Chondrocyte (in vitro differentiated cells): ENCODE measurements around the gene RPUSD4. TPM values are rescaled to one million over a fixed set of nuclear protein-coding genes. Genes with fewer than 3 reads are reported as not detected.
A peak's percentile ranks its signal among the peaks of the same experiment; 100 is the strongest.

Source experiments
- DNase-seq: peaks from one replicate; pipeline ENCODE4 v3.0.0; 2021; ENCODE audit warnings: mixed read lengths, low spot score
- H3K27ac Mint-ChIP-seq: one replicate; pipeline ENCODE4 v1.8.0; 2021; ENCODE audit warnings: mild to moderate bottlenecking, moderate library complexity, mixed read lengths; ENCODE audit not compliant: unreplicated experiment
- H3K27me3 Mint-ChIP-seq: 2 replicates; pipeline ENCODE4 v1.8.0; 2021; ENCODE audit warnings: low read depth, mixed read lengths
- H3K36me3 Mint-ChIP-seq: 2 replicates; pipeline ENCODE4 v1.8.0; 2021; ENCODE audit warnings: low read depth, mixed read lengths
- H3K4me1 Mint-ChIP-seq: 2 replicates; pipeline ENCODE4 v1.8.0; 2021; ENCODE audit warnings: low read depth, mild to moderate bottlenecking, mixed read lengths
- H3K4me3 Mint-ChIP-seq: one replicate; pipeline ENCODE4 v1.8.0; 2021; ENCODE audit warnings: mild to moderate bottlenecking, moderate library complexity, mixed read lengths; ENCODE audit not compliant: unreplicated experiment
- H3K9me3 Mint-ChIP-seq: 2 replicates; pipeline ENCODE4 v1.8.0; 2021; ENCODE audit warnings: low read depth, mixed read lengths
- total RNA-seq: library from RNA; stranded (reverse); gene quantifications from 3 replicates; pipeline ENCODE4 v1.2.1, GENCODE V29; 2021
- TF ChIP-seq, protein P1 (sequence below): fragments of 200-600 bp; sonication (generic); IDR thresholded peaks from 2 replicates; pipeline ENCODE4 v1.5.0; 2021; ENCODE audit warnings: antibody characterized with exemption, mild to moderate bottlenecking, moderate library complexity

Gene RPUSD4
- total RNA-seq, 1 donor from 2014 or later: 16.2 TPM

DNA sequence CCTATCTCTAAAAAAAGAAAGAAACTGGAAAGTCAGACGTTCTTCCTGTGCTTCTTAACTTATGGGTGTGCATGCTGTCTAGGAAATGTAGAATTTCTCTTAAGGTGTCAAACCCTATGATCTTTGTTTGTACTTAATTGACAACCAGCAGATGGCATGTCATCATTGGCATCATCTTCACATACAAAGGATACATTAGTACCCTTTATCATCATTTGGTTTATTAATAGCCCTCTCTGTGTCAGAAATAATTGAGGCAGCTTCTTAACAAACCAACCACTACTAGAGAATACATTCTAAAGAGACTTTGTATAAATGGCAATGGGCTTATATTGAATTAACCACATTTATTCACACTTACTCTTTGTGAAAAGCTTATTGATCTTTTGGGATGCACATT, 43.4 kb upstream of the RPUSD4 start:
- no peak for DNase-seq
- TF ChIP-seq, protein P1, sequence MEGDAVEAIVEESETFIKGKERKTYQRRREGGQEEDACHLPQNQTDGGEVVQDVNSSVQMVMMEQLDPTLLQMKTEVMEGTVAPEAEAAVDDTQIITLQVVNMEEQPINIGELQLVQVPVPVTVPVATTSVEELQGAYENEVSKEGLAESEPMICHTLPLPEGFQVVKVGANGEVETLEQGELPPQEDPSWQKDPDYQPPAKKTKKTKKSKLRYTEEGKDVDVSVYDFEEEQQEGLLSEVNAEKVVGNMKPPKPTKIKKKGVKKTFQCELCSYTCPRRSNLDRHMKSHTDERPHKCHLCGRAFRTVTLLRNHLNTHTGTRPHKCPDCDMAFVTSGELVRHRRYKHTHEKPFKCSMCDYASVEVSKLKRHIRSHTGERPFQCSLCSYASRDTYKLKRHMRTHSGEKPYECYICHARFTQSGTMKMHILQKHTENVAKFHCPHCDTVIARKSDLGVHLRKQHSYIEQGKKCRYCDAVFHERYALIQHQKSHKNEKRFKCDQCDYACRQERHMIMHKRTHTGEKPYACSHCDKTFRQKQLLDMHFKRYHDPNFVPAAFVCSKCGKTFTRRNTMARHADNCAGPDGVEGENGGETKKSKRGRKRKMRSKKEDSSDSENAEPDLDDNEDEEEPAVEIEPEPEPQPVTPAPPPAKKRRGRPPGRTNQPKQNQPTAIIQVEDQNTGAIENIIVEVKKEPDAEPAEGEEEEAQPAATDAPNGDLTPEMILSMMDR: no peak
- H3K9me3 Mint-ChIP-seq: no peaks in the 10 kb centered on the region
- no peaks in the 10 kb centered on the region for H3K27me3 Mint-ChIP-seq
- H3K36me3 Mint-ChIP-seq: peaks cover 15% of the 10 kb centered on the region
- H3K4me1 Mint-ChIP-seq: peaks cover 7% of the 10 kb centered on the region
- H3K27ac Mint-ChIP-seq: no peak overlapping the region
- no peak overlapping the region for H3K4me3 Mint-ChIP-seq

DNA sequence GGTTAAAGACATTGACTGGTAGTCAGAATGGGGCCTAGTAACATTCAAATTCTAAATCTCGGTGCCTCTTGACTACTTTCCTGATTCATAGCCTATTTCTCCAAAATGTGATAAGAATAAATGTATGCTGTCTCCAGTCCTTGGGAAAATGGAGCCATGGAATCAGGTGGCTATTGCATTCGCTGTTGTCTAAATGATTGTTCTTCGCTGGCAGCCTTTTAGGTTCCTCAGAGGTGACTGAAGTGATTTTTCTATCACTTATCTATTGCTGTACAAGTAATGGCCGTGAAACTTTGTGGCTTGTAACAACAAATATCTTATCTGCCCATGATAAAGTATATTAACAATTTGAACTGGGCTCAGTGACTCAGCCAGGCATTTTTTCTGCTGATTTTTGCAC, 41.8 kb upstream of the RPUSD4 start:
- DNase-seq: no peak
- TF ChIP-seq, protein P1: no peak
- Mint-ChIP-seq H3K4me1 (peaks cover 7% of the 10 kb centered on the region), H3K27me3 (no peaks in the 10 kb centered on the region), H3K36me3 (peaks cover 17% of the 10 kb centered on the region), H3K27ac (no peak overlapping the region), H3K9me3 (no peaks in the 10 kb centered on the region), H3K4me3 (no peak overlapping the region)

DNA sequence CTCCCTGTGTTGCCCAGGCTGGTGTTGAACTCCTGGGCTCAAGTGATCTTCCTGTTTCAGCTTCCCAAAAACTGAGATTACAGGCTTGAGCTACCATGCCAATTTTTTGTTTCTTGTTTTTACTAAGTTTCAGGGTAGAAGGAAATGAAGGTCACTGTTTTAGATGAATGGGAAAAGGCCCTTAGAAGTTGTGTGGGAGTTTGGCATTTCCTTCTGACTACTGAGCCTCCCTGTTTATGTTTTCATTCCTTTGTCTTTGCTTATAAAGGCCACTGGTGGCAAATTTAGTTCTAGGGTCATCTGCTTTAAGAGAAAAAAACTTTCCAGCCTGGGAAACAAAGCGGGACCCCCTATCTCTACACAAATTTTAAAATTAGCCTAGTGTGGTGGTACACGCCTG, 35.2 kb upstream of the RPUSD4 start:
- Mint-ChIP-seq H3K27me3 (no peaks in the 10 kb centered on the region), H3K9me3 (no peaks in the 10 kb centered on the region), H3K4me3 (no peak overlapping the region), H3K36me3 (peaks cover 27% of the 10 kb centered on the region), H3K4me1 (peaks cover 10% of the 10 kb centered on the region), H3K27ac (peak overlapping the region; percentile 41)
- no peak for DNase-seq
- TF ChIP-seq, protein P1: no peak

DNA sequence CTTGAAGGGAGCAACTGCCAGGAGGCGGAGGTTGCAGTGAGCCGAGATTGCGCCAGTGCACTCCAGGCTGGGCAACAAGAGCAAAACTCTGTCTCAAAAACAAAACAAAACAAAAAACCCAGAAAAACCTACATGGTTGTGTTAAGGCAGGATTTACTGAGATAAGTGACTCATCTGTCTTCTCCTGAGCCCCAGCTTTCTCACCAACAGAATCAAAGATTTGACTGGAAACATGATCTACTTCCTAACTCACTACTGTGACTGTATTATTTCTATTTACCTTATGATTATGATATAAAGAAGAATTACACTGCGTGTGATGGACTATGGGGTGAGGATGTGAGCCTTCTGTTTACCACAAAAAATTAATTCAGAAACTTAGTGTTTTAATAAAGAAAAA, 21.9 kb upstream of the RPUSD4 start:
- no peak overlapping the region for H3K27ac Mint-ChIP-seq
- peaks cover 18% of the 10 kb centered on the region for H3K4me1 Mint-ChIP-seq
- H3K27me3 Mint-ChIP-seq: no peaks in the 10 kb centered on the region
- DNase-seq: no peak
- no peak overlapping the region for H3K4me3 Mint-ChIP-seq
- peaks cover 9% of the 10 kb centered on the region for H3K36me3 Mint-ChIP-seq
- H3K9me3 Mint-ChIP-seq: no peaks in the 10 kb centered on the region
- TF ChIP-seq, protein P1: no peak

DNA sequence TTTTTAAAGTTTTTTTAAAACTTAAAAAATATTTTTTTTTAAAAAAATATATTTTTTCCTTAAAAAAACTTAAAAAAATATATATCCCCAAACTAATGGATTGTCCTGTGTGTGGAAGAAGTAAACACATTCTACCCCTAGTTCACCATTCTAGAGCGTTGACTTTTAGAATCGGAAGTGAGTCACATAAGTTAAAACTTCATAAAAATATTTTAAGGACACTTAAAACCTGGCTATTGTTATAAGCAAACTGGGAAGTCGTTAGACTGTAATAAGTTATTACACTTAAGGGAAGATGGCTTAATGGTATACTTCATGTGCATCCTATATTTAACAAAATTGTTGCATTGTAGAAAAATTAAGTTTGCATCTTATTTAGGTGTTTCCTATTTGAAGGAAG, 21.2 kb upstream of the RPUSD4 start:
- Mint-ChIP-seq H3K4me1 (peaks cover 18% of the 10 kb centered on the region), H3K36me3 (peaks cover 8% of the 10 kb centered on the region), H3K27ac (no peak overlapping the region), H3K9me3 (no peaks in the 10 kb centered on the region), H3K4me3 (no peak overlapping the region), H3K27me3 (no peaks in the 10 kb centered on the region)
- DNase-seq: no peak
- TF ChIP-seq, protein P1: no peak
